Activated T-helper 9 cell treated with anti-CD3 and anti-CD28 coated beads, Interleukin-2, amount 50 U/mL, for 16 hours (primary cell): ENCODE data around the gene TSC22D4.
"Not testable (repeated sequence)": the region's sequence is repeated elsewhere in the genome, so short reads cannot be mapped to it uniquely, and the experiment has no call there.

Experiments
- DNase-seq: peaks from one replicate; pipeline ENCODE4 v3.0.0-alpha.2; 2020; ENCODE audit warnings: low read depth

The TSC22D4 gene

DNA sequence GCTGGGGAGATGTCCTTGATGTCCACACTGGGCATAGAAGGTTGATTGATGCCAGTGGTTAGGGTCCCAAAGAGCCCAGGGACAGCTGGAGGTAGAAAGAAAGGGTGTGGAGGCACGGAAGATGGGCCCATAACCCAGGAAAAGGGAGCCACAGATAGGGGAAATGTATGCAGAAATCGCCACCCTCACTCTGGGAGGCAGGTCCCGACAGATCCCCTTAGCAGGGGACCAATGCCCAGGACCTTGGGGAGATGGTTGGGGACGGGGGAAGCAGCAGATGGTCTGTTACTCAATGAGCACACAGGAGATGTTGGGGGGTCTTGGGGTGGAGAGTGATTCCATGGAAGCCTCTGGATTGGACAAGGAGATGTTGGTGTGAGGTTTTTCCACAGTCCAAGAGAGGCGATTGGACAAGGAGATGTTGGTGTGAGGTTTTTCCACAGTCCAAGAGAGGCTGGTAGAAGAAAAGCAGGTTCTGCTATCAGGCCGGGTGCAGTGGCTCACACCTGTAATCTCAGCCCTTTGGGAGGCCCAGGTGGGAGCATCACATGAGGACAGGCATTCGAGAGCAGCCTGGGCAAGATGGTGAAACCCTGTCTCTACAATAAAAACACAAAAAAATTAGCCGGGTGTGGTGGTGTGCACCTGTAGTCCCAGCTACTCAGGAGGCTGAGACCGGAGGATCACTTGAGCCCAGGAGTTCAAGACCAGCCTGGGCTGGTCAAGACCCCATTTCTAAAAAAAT lies 35.7 kb downstream of the TSC22D4 start:
- DNase-seq, result no peak

DNA sequence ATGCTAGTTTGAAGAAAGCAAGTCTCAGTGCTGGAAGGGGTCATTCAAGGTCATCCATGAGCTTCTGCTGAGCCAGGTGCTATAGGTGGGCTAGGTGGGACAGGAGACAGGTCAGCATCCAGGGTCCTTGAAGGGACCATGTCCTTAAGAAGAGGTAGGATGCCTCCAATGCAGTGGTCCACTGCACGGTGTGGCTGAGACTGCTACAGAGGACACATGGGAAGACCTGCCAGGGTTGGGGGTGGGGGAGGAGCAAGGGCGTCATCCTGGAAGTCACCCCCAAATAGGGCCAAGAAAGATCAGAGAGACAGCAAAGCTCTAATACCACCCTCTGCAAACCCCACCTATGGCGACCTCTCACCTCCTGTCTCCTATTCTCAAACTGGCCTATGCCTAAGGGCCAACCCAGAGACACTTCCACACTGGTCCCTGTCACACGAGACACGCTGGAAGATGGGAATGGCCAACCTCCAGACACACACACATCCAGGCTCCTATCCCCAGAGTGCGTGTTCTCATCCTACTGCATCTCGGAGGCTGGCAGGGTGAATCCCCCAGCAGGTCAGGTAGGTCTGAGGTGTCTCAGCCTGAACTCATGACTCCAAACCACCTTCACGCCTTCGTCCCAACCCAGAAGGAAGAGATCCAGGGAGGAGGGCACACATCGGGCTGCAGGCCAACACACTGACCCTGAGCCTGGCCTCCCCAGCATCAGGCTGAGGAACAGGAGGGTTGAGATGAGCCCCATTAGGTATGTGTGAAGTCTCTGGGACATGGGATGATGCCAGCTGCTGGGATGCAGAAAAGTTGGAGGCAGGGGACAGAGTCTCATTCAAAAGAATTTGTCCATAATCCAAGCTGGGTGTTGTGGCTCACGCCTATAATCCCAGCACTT lies 37.1 kb downstream of the TSC22D4 start:
- no peak for DNase-seq

DNA sequence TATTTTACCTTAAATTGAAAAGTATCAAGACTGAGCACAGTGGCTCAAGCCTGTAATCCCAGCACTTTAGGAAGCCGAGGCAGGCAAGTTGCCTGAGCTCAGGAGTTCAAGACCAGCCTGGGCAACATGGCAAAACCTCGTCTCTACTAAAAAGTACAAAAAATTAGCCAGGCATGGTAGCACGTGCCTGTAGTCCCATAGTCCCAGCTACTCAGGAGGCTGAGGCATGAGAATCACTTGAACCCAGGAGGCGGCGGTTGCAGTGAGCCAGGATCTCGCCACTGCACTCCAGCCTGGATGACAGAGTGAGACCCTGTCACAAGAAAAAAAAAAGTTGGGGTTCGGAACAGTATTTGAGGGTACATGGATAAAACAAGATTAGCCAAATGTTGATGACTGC lies 39.8 kb downstream of the TSC22D4 start:
- not testable (repeated sequence) for DNase-seq

DNA sequence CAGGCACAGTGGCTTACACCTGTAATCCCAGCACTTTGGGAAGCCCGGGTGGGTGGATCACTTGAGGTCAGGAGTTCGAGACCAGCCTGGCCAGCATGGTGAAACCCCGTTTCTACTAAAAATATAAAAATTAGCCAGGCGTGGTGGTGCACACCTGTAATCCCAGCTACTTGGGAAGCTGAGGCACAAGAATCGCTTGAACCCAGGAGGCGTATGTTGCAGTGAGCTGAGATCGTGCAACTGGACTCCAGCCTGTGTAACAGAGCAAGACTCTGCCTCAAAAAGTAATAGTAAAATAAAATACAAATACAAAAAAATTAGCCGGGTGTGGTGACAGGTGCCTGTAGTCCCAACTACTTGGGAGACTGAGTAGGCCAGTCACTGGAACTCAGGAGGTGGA lies 40.3 kb downstream of the TSC22D4 start:
- not testable (repeated sequence) for DNase-seq

DNA sequence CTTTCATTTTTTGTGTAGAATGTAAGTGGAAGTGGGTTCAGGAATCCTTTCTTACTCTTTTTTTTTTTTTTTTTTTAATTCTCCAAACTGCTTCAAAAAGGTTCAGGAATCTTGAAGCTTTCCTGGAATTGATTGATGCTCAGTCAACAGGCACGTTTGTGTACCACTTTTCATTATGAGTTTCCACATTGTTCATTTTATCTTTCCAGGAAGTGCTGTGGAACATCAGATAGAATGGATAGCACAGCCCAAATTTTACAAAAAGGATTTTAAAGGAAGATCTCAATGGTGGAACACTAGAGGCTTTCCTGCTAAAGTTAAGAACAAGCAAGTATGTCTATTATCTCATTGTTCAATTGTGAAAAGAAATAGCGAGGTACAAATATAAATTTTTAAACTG lies 40.8 kb downstream of the TSC22D4 start:
- DNase-seq, result no peak

DNA sequence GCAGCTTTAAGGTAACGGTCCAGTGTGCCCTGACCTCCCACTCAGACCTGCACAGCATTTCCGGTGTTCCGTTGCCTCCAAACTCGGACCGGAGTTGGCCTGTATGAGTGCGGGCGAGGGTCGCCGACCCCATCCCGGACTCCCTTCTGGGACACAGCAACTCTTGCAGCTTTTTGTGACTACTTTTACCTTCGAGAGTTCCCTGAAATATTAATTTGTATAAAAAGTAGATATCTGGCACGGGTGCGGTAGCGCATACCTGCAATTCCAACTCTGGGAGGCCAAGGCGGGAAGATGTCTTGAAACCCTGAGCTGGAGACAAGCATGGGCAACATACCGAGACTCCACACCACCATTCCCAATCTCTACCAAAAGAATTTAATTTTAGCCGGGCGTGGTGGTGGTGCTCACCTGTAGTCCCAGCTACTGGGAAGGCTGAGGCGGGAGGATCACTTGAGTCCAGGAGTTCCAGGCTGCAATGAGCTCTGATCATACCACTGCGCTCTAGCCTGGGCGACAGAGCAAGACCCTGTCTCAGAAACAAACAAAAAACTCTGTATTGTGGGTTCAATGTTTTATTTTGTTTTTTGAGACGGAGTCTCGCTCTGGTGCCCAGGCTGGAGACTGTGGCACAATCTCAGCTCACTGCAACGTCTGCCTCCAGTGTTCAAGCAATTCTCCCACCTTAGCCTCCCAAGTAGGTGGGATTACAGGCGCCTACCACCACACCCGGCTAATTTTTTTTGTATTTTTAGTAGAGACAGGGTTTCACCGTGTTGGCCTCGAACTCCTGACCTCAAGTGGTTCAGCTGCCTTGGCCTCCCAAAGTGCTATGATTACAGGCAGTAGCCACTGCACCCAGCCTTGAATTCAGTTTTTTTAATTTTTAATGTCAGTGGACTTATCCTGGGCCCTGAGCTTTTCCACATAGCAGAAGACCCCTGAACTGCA lies 41.6 kb downstream of the TSC22D4 start:
- DNase-seq, result no peak

DNA sequence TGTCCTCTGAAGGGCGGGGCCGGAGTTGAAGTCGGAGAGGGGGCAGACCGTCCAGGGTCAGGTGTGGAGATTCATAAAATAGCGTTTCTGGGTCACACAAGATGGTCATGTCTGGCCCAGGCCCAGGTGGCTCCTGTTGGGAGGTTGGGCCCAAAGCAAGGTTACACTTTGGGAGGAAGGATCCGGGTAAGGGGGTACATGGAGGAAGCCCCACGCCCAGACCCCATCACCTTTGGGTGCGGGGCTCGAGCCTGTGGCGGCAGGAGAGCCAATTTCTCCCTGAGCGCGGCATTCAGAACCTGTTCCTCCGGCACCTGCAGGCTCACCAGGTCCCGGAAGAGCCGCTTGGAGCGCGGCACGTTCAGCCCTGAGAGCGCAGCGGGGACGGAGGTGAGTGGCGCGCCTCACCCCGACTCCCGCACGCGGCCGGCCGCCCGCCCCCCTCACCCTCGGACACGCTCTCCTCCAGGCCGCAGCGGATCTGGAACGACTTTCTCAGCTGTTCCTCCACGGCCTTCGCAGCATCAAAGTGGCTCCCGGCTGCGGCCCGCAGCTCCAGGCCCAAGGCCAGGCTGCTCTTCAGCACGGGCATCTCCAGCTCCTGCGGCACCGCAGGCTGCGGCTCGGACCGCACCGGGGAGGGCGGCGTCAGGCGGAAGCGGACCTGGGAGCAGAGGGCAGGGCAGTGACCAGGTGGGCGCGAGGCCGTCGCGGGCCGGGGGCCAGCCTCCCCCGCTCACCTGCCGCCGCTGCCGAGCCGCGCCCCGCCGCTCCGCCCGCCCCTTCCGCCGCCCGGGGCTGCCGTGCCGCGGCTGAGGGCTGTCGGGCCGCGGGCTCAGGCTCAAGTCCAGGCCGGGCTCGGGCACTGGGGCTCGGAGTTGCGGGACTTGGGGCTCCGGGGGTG lies 43.4 kb downstream of the TSC22D4 start:
- peak; percentile 28 for DNase-seq

DNA sequence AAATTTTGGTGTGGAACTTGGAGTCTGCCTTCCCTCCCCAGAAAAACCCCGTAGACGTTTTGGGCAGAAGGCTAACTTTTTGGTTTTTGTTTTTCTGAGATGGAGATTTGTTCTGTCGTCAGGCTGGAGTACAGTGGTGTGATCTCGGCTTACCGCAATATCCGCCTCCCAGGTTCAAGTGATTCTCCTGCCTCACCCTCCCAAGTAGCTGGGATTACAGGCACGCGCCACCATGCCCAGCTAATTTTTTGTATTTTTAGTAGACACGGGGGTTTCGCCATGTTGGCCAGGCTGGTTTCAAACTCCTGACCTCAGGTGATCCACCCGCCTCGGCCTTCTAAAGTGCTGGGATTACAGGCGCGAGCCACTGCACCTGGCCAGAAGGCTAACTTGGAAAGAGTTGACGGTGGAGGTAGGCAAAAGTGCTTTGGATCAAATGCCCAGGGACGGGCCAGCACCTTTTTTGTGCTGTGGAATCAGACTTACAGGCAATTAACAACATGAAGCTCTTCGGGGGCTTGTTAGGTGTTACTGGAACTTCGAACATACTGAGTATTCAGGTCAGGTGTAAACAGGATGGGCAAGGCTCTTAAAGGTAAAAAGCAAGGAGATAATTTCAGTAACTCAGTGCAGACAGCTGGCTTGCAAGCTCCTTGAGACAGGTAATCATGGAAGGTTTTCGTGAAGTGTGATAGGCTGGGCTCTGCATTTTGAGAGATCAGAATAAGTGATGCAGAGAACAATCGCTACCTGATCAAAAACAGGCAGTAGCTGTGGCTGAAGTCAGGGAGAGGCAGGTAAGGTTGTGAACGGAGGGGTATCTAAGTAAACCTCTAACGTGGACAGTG lies 44.5 kb downstream of the TSC22D4 start:
- no peak for DNase-seq

DNA sequence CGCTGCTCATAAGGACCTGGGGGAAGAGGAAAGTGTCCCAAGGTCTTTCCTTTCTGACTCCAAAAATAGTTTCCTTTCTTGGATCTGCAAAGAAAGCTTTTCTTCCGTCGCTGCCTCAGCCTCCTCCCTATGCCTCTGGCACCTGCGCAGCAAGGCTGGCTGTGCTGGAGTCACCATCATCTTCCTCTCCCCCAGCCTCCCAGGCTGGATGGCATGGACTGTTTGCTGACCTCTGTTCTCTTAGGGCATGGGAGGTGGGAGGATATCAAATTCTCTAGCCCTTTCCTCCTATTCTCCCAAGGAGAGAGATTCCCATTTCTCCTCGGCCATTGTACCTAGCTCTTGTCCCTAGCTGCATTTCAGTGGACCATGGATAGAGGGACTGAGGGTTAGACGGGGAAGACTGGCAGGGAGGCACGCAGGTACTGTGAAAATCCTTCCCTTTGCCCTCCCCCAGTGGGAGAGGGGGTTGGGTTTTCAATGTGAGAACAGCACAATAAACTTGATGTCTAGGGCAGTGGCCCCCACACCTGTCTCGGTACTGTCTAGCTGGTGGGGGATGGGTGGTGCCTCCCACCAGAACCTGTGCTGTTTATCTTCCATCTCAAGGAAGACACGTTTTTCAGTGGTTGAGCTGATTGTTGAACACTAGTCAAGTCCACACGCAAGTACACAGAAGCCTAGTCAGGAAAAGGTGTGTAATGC lies 45.3 kb downstream of the TSC22D4 start:
- DNase-seq, result no peak

DNA sequence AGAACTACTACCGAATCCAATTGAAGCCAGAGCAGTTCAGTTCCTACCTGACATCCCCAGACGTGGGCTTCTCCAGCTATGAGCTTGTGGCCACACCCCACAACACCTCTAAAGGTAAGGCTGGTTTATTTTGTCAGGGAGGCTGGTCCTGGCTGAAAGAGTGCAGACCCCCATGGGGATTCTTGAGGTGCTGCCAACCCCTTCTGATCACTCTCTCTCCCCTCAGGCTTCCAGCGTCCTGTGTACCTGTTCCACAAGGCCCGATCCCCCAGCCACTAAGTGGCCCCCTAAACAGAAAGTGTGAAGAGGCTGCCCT lies 45.8 kb downstream of the TSC22D4 start:
- DNase-seq, result no peak

DNA sequence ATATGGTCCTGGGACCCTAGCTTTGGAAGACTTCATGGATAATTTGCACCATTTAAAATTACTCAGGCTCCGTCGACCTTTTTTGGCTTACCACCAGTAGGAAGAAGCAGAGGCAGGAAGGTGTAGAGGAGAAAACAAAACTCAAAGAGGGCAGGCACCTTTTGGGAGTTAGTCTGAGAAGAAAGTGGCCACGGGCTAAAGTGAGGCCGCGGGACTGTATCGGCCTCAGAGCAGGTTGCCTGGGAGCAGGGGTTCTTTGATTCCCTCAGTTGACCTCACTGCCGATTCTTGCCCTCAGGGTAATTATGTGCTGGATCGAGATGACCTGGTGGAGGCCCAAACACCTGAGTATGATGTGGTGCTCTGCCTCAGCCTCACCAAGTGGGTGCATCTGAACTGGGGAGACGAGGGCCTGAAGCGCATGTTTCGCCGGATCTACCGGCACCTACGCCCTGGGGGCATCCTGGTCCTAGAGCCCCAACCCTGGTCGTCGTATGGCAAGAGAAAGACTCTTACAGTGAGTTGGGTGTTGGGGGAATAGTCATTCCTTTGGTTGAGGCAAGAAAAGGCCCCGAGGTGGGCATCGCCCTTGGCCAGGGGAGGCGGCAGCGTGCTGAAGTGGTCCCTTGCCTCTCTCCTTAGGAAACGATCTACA lies 46.3 kb downstream of the TSC22D4 start:
- DNase-seq, result no peak

DNA sequence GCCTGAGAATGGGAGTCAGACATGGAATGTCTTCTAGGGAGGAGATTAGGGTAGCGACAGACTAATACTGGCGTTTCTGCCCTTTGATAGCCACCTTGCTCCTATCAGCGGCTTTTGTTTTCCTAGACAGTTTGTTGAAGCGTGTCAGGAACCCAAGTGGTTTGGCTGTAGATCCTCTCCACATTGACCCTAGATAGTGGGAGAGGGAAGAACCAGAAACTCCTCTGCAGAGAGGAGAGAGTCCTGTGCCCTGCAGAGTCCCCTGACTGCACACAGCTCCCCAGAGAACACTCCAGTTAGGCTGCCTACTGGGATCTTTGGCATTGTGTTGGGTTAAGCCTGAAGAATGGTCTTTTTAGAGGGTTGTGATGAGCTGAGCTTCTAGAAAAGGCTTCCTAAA lies 47.0 kb downstream of the TSC22D4 start:
- no peak for DNase-seq

DNA sequence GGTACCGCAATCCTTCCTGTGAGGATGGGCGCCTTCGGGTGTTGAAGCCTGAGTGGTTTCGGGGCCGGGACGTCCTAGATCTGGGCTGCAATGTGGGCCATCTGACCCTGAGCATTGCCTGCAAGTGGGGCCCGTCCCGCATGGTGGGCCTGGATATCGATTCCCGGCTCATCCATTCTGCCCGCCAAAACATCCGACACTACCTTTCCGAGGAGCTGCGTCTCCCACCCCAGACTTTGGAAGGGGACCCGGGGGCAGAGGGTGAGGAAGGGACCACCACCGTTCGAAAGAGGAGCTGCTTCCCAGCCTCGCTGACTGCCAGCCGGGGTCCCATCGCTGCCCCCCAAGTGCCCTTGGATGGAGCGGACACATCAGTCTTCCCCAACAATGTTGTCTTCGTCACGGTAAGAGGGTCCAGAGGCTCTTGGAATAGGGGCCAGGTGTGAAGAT lies 47.7 kb downstream of the TSC22D4 start:
- no peak for DNase-seq

DNA sequence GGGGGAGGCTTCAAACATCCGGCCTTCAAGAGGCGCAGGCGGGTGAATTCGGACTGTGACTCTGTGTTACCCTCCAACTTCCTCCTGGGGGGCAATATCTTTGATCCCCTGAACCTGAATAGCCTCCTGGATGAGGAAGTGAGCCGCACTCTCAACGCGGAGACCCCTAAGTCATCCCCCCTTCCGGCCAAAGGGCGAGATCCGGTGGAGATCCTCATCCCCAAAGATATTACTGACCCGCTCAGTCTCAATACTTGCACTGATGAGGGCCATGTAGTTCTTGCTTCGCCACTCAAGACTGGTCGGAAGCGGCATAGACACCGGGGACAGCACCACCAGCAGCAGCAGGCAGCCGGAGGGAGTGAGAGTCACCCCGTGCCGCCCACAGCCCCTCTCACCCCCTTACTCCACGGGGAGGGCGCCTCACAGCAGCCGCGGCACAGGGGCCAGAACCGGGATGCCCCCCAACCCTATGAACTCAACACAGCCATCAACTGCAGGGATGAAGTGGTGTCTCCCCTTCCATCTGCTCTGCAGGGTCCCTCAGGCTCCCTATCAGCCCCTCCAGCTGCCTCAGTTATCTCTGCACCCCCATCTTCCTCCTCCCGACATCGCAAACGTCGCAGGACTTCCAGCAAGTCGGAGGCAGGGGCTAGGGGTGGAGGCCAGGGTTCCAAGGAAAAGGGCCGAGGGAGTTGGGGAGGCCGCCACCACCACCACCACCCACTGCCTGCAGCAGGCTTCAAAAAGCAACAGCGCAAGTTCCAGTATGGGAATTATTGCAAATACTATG lies 48.3 kb downstream of the TSC22D4 start:
- peak; percentile 15 for DNase-seq

DNA sequence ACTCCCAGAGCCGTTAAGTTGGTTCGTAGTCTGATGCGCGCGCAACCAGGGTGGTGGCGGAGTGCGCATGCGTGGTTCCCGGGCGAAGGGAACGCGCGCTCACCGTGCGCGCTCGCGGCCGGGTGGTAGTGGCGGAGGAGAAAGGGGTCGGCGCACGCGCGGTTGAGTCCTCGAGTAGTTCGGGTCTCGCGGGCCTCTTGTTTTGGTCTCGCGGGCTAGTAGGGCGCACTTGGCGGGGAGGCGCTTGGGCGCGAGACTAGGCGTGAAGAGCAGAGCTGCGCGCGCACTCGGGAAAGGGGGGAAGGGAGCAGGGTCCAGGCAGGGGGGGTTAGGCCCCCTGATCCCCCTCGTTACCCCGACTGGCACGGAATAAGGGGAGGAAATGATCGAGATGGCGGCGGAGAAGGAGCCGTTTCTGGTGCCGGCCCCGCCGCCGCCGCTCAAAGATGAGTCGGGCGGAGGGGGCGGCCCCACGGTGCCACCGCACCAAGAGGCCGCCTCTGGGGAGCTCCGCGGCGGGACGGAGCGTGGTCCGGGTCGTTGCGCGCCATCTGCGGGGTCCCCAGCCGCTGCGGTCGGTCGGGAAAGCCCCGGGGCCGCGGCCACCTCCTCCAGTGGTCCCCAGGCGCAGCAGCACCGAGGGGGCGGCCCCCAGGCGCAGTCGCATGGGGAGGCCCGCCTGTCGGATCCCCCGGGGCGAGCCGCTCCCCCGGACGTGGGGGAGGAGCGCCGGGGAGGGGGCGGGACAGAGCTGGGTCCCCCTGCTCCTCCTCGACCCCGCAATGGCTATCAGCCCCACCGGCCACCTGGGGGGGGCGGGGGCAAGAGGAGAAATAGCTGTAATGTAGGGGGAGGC lies 49.1 kb downstream of the TSC22D4 start, which contains the start of gene MEPCE:
Gene MEPCE (plus strand): TSS at position 195 of the 856 bp plus-strand sequence. CDS start 188 bp downstream, at position 383.
- peak; percentile 95 for DNase-seq

DNA sequence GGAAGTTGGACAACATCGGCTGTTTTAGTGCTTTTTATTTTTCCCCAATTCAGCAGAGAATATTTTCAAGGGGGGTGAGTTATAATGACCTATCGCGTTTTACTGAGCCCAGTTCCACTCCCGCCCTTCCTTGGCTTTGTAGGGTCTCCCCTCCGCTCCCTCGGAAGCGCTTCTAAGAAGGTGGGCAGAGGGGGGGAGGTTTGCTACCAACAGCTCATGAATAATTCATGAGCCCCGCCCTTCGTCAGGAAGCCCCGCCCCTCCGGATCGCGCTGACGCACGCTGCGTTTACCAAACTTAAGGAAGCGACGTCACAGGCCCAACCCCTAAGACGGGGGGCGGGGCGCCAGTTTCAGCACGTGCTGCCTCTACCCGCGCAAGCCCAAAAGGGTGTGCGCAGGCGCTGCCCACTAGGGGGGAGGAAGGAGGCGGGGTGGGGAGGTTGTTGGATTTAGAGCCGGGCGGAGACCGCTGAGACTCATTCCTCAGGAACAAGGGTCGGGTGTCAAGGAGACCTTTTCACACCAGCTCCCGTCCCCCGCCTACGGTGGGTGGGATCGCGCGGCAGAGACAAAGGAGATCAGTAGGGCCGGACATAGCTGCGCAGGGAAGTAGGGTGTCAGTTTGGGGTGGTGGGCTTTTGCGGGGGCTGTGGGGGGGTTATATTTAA lies 49.9 kb downstream of the TSC22D4 start:
- DNase-seq, result peak; percentile 100
